ENCODE results near the gene COL6A2.
"Not testable (repeated sequence)": the region's sequence is repeated elsewhere in the genome, so short reads cannot be mapped to it uniquely, and the experiment has no call there.

The COL6A2 gene

DNA sequence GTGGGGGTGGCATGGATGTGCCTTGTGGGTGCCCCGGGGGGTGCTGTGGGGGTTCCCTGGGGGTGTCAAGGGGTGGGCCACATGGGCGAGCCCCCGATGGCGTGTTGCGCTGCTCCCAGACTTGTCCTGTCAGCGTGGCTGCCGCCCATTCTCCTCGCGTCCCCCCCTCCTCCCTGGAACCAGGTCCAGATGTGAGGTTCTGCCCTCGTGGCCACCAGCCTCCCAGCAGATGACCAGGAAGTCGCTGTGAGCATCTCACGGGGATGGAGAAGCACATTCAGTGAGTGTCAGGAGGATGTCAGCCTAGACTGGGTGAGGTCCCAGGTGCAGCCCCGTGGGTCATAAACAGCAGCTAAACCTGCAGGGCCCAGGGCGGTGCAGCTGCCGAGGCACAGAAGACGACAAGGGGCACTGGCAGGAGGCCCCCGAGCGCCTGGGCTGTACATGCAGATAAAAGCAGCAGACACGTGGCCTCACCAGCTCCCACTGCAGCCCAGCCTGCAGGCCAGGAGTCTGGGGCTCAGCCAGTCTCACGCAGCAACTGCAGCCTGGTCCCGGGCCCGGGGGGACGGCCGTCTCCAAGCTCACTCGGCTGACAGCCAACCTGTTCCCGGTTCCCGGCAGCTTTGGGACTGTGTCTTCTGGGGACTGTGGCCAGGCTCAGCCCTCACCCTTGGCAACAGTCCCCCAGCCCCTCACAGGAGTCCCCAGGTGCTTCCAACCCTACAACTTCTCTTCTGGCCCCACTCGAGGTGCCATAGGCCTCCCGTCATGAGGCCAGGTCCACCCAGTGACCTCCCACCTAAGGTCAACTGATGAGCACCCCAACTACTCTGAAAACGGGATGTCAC lies 17.5 kb upstream of the COL6A2 start:
- DNase-seq: no peak

DNA sequence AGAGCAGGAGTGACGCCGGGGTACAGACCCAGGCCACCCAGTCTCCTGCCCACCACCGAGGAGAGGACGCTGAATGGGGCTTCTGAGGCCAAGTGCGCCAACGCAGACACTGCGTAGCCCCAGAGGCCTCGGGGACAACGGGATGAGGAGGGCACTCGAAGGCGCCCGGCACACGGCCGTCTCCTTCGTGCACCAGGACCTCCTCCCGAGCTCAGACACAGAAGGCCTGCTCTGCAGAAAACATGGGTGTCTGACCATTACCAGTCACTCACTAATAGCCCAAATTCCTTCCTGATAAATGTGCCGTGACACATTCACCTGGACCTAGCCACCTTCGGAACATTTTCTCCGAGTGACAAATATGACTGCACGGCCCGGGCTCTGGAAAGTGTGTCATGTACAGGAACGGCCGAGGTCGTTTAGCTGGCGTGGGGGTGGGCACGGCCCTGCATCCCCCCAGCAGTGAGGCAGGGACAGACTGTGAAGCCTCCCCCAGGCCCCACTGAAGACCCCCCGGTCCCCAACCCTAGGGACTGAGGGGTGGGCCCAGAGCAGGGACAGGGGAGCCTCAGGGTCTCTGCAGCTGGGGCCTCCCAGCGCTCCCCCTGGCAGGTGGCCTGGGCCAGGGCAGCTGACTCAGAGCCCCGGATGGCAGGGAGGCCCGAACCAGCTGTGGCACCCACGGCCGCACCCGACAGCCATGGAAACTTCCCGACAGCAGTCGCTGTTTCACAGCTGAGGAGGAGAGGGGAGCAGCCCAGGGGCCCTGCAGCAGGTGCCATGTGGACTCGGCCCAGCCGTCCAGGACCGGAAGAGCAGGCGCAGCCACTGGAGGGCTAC lies 16.7 kb upstream of the COL6A2 start:
- no peak for DNase-seq

GRCh38 chr21:46081862-46082712 lies 15.8 kb upstream of the COL6A2 start:
- no peak for DNase-seq

DNA sequence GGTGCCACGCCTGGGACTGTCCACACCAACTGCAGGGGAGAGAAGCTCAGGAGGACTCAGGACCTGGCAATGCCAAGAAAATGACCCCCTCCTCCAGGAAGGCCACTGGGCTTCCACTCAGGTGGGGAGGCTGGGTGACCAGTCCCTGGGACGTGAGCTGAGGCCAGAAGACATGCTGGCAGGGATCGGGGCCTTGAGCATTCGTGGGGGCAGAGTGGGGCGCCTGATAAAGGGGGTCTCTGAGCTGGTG lies 15.3 kb upstream of the COL6A2 start:
- no peak for DNase-seq

DNA sequence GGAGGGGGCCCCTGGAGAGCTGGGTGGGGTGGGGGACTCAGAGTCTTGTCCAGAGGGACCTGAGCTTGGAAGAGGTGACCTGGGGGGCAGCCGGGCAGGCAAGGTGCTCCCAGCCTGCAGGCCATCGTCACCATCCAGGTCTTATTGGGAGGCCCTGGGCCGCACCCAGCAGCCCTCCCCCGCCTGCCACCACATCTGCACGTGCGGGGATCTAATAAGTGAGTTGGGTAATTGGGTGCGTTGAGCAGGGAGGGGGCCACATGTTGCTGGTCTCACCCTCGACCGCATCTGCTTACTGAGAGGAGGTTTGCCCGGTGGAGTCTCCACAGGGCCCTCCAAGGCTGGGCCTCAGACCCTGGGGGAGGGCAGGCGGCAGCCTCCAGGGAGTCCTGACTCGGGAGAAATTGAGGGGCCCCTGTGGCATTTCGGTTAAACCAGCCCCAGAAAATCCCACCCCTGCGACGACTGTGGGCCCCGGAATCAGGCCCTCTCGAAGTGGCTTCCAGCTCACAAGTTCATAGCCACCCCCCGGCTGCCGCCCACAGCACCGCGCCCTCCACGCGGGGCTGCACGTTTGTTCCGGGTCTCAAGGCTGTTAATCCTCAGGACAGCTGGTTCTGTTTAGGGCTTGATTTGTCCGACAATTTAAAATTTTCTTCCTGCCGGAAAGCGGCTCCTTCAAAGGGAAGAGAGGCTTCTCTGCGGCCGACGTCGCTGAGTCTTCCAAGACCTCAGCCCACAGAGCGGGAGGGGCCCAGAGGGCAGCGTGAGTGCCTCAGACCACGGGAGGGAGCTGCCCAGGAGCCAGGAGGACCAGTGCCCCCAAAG lies 14.7 kb upstream of the COL6A2 start:
- no peak for DNase-seq

DNA sequence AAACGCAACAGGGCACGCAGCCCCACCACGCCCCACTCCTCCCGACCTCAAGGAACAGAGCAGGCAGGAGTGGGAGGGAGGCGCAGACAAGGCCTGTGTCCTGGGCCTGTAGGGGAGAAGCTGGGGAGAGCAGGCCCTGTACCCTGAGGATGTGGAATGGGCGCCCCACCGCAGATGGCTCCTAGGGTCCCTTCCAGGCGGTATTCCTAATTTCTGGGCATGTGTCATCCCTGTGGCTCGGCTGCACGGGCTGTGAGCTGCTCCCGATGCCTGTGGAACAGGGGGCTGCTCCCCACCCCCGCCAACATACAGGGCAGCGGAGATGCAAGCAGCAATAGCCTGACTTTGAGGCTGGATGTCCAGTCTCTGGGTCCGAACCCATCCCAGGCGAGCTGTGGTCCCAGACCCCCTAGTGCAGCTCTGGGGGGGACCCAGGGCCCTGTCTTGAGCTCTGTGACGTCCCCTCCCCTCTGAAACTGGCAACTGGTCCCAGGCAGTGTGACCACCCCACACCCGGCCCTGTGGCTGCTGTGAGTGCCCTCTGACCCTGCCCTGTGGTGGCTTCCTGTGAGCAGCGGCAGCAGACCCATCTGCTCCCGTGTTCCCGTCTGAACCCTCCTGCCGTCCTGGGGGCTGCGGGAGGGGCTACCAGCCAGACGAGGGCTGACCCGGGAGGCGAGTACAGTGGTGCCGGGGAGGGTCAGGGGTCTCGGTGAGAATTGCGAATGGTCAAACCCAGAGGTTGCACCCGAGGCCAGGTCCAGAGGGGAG lies 13.9 kb upstream of the COL6A2 start:
- no peak for DNase-seq

DNA sequence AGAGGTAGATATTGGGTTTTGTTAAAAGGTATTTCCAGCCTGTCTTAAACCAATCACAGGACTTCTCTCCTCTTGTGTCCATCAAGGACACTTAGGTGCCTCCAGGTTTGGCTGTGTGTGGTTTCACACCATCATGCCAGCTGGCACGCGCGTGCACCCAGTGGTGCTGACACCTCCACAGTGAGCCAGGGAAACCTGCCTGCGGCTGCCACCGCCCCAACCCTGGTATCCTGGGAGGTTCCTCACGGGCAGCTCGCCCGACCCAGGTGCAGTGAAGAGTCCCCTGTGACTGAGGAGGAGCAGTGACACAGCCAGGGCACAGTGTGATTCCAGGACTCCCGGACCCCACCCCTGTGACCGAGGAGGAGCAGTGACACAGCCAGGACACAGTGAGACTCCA lies 13.2 kb upstream of the COL6A2 start:
- no peak for DNase-seq

GRCh38 chr21:46085259-46085658 lies 12.7 kb upstream of the COL6A2 start:
- not testable (repeated sequence) for DNase-seq

DNA sequence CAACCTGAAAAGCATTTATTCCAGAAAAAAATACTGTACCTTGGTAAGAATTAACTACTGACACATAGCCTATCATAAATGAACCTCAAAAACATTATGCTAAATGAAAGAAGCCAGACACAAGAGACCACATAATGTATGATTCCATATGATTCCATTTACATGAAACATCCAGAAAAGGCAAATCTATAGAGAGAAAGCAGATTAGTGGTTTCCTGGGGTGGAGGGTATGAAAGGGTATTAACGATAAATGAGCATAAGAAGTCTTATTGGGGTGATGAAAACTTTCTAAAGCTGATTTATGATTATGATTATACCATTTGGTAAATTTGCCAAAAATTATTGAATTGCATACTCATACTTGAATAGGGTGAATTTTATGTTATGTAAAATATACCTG lies 10.3 kb upstream of the COL6A2 start:
- no peak for DNase-seq

DNA sequence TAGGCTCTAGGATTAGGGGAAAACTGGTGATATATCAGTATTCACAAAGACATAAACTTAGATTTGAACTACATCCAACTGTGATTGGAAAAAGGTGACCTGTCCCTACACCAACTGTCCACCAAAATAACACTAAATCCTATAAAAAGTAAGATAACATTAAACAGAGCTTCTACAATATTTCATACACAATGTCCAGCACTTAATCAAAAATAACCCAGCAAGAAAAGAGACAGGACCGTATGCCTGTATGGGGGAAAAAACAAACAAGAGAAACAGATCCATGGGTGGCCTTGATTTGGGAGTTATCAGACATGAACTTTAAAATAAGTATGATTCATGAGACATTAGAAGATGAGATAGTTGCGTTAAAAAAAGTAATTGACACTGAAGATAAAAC lies 9.7 kb upstream of the COL6A2 start:
- no peak for DNase-seq

DNA sequence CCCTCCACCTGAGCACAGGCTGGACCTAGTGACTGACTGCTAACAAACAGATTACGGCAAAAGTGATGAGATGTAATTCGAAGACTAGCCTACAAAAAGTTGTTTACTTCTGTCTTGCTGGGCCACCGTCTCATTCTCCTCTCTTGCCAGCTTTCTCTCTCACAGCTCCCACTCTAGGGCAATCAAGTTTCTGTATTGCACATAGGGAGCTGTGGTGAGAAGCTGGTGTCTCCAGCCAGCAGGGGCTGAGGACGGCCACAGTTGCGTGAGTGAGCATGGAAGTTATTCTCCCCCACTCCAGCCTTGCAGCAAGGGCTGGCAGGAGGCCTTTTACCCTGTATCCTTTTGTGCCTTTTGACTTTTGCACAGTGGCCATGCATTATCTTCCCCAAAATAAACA lies 8.6 kb upstream of the COL6A2 start:
- no peak for DNase-seq

- no peak for DNase-seq
These were observed 6.8 kb upstream of the COL6A2 start for GRCh38 chr21:46091118-46091517.

DNA sequence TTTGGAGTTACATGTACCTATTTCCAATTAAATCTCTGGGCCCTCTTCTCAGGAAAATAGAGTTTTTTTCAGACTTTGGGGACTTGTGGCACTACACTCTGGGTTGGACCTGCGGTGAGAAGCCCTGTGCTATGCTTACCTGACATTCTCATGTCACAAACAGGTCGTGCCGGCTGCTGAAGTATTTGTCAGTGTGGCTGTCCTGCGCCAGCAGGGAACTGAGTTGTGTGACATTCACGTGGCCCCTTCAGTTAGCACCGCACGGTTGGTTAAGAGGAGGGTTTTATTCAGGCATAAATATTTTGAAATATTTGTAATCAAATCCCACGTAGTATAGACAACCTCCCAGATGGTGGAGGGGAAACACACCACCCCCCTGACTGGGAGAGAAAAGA lies 6.3 kb upstream of the COL6A2 start:
- no peak for DNase-seq

- DNase-seq: no peak
These were observed 5.7 kb upstream of the COL6A2 start for GRCh38 chr21:46092026-46092764.

DNA sequence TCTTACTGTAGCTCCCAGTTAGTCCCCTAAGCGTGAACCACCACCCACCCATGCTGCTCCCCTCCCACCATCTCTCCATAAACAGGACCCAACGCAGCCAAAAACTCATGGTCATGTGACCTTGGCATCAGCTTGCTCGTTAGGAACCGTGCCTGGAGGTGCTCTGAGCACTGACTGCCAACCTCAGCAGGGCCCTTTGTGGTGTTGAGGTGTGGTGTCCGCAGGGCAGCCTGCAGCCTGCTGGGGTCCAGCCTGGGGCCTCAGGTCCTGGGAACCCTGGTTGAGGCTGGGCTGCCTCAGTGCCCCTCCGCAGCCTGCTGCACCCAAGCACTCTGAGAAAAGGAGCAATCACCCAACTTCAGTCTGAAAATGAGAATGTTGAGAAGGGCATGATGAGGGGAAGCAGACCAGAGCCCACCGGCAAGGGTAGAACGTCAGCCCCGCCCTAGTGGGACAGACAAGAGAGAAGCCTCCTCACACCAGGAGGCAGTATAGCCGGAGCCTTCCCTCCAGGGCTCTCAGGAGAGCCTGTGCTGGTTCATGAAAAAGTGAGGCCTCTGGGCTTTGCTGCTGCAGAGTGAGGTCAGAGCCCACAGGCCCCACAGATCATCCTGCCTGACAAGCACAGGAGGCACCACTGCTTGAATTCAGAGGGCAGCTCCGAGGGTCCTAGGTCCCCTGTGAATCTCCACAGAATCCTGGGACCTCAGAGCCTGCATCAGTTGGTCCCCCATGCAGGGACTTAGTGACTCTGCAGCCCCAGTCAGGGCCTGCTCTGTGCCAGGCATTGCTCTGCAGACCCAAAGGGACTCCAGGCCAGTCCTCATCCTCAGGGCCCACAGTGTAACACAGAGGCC lies 4.9 kb upstream of the COL6A2 start:
- DNase-seq: no peak

- DNase-seq: no peak
These were observed 4.1 kb upstream of the COL6A2 start for GRCh38 chr21:46093668-46094400.

DNA sequence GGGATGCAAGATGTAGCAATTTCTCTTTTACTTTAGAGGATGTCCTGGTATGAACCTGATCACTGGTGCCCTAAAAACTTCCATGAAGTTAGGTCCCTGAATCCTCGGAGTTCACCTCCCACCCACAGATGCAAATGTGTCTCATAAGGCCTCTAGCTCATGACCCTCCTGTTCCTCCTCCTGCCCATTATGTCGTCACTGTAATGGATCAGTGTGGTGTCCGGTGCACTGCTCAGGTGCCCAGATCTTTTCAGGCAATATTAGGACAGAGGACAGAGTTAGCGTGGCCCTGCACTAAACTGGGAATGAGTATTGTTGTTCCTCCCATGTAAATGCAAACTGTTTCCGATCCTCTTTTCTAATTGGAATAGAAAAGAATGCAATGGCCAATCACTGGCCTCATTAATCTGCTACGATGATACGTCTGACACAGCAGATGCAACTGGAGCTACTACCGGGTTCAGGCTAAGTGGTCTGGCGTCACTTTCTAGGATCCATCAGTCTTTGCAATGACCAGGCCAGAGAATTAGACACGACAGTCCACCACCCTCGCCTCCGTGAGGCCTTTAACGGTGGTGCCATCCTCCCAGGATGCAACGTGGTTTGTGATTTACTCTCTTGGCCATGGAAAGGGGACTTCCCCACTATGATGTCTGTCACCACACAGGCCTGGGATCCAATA lies 3.4 kb upstream of the COL6A2 start:
- DNase-seq: no peak

- DNase-seq: no peak
These were observed 2.7 kb upstream of the COL6A2 start for GRCh38 chr21:46095083-46095719.

All from GF-D8 (cell line).